Choroid plexus epithelial cell (primary cell): ENCODE measurements around the gene CD164.
"Not testable (repeated sequence)": the region's sequence is repeated elsewhere in the genome, so short reads cannot be mapped to it uniquely, and the experiment has no call there.

Source experiments
- DNase-seq: peaks from one replicate; pipeline ENCODE4 v3.0.0-alpha.2; 2010; ENCODE audit warnings: low read depth
- H3K4me3 ChIP-seq: 2 replicates; pipeline ENCODE4 v1.5.1; 2011; ENCODE audit warnings: low read depth, mild to moderate bottlenecking, control low read depth, low read length, moderate library complexity
- CTCF ChIP-seq: conservative IDR thresholded peaks from 2 replicates; pipeline ENCODE4 v1.5.1; 2011; ENCODE audit warnings: low read depth, mild to moderate bottlenecking, control low read depth, inconsistent platforms, low read length, moderate library complexity

CD164 gene

DNA sequence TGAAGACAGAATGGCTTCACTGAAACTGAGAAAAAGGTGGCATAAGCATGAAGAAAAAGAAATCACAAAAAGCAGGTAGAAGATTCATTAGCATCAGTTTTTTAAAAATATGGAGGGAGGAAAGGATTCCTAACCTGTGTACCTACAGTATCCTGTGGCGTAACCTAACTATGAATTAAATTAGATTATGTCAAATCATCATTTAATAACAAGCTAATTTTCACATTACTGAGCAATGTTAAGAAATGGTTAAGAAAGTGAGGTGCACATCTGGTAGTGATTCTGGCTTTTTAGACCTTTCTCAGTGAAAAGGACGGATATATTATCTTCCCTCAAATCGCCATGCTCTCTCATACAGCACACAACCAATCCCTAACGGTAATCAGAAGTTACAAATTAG lies 12.5 kb downstream of the CD164 start:
- no peak overlapping the region for H3K4me3 ChIP-seq
- DNase-seq, result no peak
- no peak for TF ChIP-seq CTCF

GRCh38 chr6:109364382-109365078 lies 17.7 kb downstream of the CD164 start:
- H3K4me3 ChIP-seq, DNase-seq: not testable (repeated sequence)

DNA sequence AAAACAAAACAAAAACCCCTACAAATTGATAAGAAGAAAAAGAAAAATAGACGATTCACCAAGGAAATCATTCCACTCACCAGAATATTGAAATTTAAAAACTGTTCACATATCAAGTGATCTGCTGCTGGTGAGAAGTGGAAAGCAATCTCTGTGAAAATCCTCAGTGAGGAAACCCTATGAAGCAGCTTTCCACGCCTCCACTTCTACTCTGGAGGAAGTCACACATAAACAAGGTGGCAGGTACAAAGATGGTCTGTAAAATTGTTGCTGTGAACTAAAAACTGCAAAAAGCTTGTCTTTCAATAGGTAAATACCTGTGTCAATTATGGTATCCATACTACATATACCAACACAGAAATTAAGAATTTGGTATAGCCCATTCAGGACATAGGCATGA lies 18.5 kb downstream of the CD164 start:
- no peak for DNase-seq
- H3K4me3 ChIP-seq, result no peak overlapping the region
- TF ChIP-seq CTCF, result no peak

DNA sequence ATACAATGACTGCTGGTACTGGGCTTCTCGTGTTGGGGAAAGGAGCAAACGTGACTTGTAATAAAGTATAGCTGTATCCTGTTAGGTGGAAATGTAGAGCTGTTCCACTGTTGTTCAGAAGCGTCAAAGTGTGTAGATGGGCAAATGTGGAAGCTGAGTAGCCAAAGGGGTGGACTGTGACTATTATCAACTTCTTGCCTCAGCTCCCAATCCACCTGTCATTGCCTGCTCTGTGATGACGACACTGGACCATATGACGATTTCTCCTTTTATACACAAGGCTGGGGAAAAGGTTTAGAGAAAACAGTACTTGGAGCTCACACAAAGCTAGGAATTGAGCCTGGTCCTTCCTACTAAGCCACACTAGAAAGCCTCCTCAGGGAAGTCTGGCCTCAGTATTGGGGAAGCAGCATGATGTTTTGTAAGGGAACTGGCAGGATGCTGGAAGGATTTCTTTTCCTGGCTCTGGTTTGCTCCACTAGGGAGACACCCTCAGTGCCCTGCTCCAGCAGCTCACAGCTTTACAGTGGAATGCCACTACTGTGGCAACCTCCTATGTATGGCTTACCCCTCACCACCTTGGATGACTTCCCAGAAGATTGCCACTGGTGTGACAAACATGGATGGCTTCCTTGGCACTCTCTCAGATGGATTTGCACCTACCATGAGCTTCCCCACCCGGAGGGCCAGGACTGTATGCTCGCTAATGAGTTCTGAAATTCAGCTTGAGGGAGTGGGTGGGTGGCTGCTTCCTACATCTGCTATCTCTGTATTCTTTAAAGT lies 20.0 kb downstream of the CD164 start:
- TF ChIP-seq CTCF, result no peak
- no peak for DNase-seq
- no peak overlapping the region for H3K4me3 ChIP-seq

- no peak for TF ChIP-seq CTCF
- no peak for DNase-seq
Measured at GRCh38 chr6:109360791-109361190, 21.5 kb downstream of the CD164 start.

GRCh38 chr6:109360281-109360680 lies 22.0 kb downstream of the CD164 start:
- no peak for TF ChIP-seq CTCF

More at GRCh38 chr6:109360791-109361190, 21.5 kb downstream of the CD164 start:
- H3K4me3 ChIP-seq, result no peak overlapping the region

DNA sequence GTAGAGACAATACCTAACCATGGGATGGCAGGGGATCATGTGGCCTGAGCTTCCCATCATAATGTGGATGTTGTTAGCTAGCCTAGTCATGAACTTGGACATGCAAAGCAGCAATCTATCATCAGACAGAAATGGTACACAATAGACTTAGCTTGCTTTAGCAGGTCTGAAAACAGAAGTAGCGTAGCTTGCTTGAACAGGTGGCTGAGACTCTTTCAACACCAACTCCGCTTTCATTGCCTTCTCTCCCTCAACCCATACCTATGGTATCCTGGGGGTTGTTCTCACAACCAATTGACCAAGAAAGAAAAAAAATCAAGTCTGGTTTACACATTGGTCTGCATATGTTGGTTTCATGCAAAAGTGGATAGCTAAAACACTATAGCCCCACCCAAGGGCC lies 23.0 kb downstream of the CD164 start:
- H3K4me3 ChIP-seq, result no peak overlapping the region
- no peak for DNase-seq
- TF ChIP-seq CTCF, result no peak

More at GRCh38 chr6:109360281-109360680, 22.0 kb downstream of the CD164 start:
- DNase-seq, result no peak
- no peak overlapping the region for H3K4me3 ChIP-seq
